ENCODE data around the gene NKPD1. TPM values are rescaled to one million over a fixed set of nuclear protein-coding genes. Genes with fewer than 3 reads are reported as not detected.

Gene NKPD1
- total and polyA plus RNA-seq, 4 donors, result not detected

GRCh38 chr19:45133661-45134060 lies 27.1 kb downstream of the NKPD1 start (continued):
- TF ChIP-seq, protein P1, sequence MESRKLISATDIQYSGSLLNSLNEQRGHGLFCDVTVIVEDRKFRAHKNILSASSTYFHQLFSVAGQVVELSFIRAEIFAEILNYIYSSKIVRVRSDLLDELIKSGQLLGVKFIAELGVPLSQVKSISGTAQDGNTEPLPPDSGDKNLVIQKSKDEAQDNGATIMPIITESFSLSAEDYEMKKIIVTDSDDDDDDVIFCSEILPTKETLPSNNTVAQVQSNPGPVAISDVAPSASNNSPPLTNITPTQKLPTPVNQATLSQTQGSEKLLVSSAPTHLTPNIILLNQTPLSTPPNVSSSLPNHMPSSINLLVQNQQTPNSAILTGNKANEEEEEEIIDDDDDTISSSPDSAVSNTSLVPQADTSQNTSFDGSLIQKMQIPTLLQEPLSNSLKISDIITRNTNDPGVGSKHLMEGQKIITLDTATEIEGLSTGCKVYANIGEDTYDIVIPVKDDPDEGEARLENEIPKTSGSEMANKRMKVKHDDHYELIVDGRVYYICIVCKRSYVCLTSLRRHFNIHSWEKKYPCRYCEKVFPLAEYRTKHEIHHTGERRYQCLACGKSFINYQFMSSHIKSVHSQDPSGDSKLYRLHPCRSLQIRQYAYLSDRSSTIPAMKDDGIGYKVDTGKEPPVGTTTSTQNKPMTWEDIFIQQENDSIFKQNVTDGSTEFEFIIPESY (IDR thresholded peaks at IDR 0.05), result no peak
- TF ChIP-seq HNF4A (conservative IDR thresholded peaks at IDR 0.05) (no peak), HNF4G (IDR thresholded peaks at IDR 0.05) (no peak)

DNA sequence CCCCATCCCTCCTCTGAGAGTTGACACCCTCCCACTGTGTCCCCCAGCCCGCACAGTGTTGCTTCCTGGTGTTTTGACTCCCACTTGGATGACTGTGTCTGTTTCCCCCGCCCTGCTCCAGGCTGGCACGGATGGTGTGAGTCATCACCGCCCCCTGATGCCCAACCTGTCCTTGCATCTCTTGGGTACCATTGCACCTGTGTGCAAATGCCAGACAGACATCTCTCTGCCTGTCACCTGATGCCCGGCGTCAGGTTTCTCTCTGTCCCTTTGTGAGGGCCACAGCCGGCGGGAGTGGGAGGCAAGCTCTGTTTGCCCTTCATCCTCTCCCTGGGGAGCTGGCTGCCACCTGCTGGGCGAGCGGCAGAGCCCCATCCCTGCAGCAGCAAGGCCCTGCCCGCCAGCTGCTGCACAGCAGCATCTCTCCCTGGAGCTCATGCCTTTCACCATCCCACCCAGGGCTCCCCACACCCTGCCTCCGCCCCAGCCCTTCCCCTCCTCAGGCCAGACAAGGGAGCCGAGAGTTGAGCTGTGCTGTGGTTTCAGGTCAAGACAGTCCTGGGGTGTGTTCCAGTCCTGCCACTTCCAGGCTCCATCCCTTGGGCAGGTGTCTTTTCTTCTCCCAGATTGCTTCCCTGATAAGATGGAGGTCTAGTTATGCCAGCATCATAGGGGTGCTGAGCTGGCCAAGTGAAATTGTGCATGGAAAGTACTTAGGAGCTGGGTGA lies 29.7 kb downstream of the NKPD1 start:
- TF ChIP-seq FOXA2 (IDR thresholded peaks at IDR 0.05), result no peak
- TF ChIP-seq EGR1 (IDR thresholded peaks at IDR 0.05; ENCODE audit: low read depth in 2 of 2), result no peak
- peak in 1 of 2 donors; percentile 64 for TF ChIP-seq RAD21 (IDR thresholded peaks at IDR 0.05)
- no peak for TF ChIP-seq SP1 (IDR thresholded peaks at IDR 0.05)
- no peak for TF ChIP-seq GABPA (IDR thresholded peaks at IDR 0.05 in 1 of 2, conservative IDR thresholded peaks at IDR 0.05 in 1 of 2)
- TF ChIP-seq FOXA1 (IDR thresholded peaks at IDR 0.05), result no peak
- peak; percentile 20 for TF ChIP-seq CTCF (IDR thresholded peaks at IDR 0.05; ENCODE audit: low read depth, low read length, missing input control)
- TF ChIP-seq RXRA (IDR thresholded peaks at IDR 0.05), result no peak
- TF ChIP-seq HNF4A (conservative IDR thresholded peaks at IDR 0.05), result no peak
- peak; percentile 46 for DNase-seq (ENCODE audit: low spot score)
- H3K27me3 ChIP-seq (ENCODE audit: control insufficient read depth in 4 of 4, insufficient read depth in 4 of 4, low read length in 3 of 4), result no peaks in the 10 kb centered on the region
- no peaks in the 10 kb centered on the region for H3K9me3 ChIP-seq (ENCODE audit: control insufficient read depth in 4 of 4, low read length in 3 of 4)
- no peak overlapping the region for H3K9ac ChIP-seq (ENCODE audit: low read depth in 1 of 2, low read length in 2 of 2)
- peaks cover 0 to 3% (median 0%) of the 10 kb centered on the region in 4 donors for H3K4me1 ChIP-seq (ENCODE audit: control insufficient read depth in 4 of 4, insufficient read depth in 4 of 4, low read length in 3 of 4)
- H3K4me3 ChIP-seq (ENCODE audit: low read depth in 1 of 3, low read length in 3 of 3), result no peak overlapping the region
- no peaks in the 10 kb centered on the region for H3K36me3 ChIP-seq (ENCODE audit: control insufficient read depth in 4 of 4, insufficient read depth in 3 of 4, low read depth in 1 of 4, low read length in 3 of 4)
- WGBS, result 64% methylated on average over 13 of the region's 13 CpGs
- H3K27ac ChIP-seq (ENCODE audit: low read depth in 1 of 2, low read length in 2 of 2), result no peak overlapping the region

GRCh38 chr19:45130236-45130635 lies 30.5 kb downstream of the NKPD1 start:
- H3K27ac ChIP-seq (ENCODE audit: low read depth in 1 of 2, low read length in 2 of 2), result no peak overlapping the region
- no peak overlapping the region for H3K9ac ChIP-seq (ENCODE audit: low read depth in 1 of 2, low read length in 2 of 2)
- no peaks in the 10 kb centered on the region for H3K9me3 ChIP-seq (ENCODE audit: control insufficient read depth in 4 of 4, low read length in 3 of 4)
- peaks cover 0 to 3% (median 0%) of the 10 kb centered on the region in 4 donors for H3K4me1 ChIP-seq (ENCODE audit: control insufficient read depth in 4 of 4, insufficient read depth in 4 of 4, low read length in 3 of 4)
- no peaks in the 10 kb centered on the region for H3K27me3 ChIP-seq (ENCODE audit: control insufficient read depth in 4 of 4, insufficient read depth in 4 of 4, low read length in 3 of 4)
- no peaks in the 10 kb centered on the region for H3K36me3 ChIP-seq (ENCODE audit: control insufficient read depth in 4 of 4, insufficient read depth in 3 of 4, low read depth in 1 of 4, low read length in 3 of 4)
- peak; percentile 64 for DNase-seq (ENCODE audit: low spot score)
- WGBS, result 68% methylated on average over 13 of the region's 13 CpGs
- H3K4me3 ChIP-seq (ENCODE audit: low read depth in 1 of 3, low read length in 3 of 3), result no peak overlapping the region
- TF ChIP-seq CTCF (IDR thresholded peaks at IDR 0.05; ENCODE audit: low read depth, low read length, missing input control), result no peak
- no peak for TF ChIP-seq NR2F2 (IDR thresholded peaks at IDR 0.05)
- TF ChIP-seq HNF4A (conservative IDR thresholded peaks at IDR 0.05), result no peak
- TF ChIP-seq, protein P2, sequence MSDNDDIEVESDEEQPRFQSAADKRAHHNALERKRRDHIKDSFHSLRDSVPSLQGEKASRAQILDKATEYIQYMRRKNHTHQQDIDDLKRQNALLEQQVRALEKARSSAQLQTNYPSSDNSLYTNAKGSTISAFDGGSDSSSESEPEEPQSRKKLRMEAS (IDR thresholded peaks at IDR 0.05), result no peak
- no peak for TF ChIP-seq TAF1 (conservative IDR thresholded peaks at IDR 0.05)
- TF ChIP-seq RXRA (IDR thresholded peaks at IDR 0.05), result no peak
- no peak for TF ChIP-seq SP1 (IDR thresholded peaks at IDR 0.05)
- TF ChIP-seq, protein P1 (IDR thresholded peaks at IDR 0.05), result no peak
- TF ChIP-seq EGR1 (IDR thresholded peaks at IDR 0.05; ENCODE audit: low read depth in 2 of 2), result no peak
- TF ChIP-seq HNF4G (IDR thresholded peaks at IDR 0.05), result no peak
- TF ChIP-seq FOXA1 (IDR thresholded peaks at IDR 0.05), result no peak
- TF ChIP-seq YY1 (IDR thresholded peaks at IDR 0.05), result no peak
- TF ChIP-seq, protein P3, sequence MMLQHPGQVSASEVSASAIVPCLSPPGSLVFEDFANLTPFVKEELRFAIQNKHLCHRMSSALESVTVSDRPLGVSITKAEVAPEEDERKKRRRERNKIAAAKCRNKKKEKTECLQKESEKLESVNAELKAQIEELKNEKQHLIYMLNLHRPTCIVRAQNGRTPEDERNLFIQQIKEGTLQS (IDR thresholded peaks at IDR 0.05), result no peak
- TF ChIP-seq FOXA2 (IDR thresholded peaks at IDR 0.05), result no peak
- TF ChIP-seq RAD21 (IDR thresholded peaks at IDR 0.05), result no peak
- TF ChIP-seq JUND (IDR thresholded peaks at IDR 0.05), result no peak
